PC-9 (cell line): Measurements from ENCODE around the gene FAM114A1.

Source experiments
- EZH2 ChIP-seq: fragments of 200-600 bp; sonication (generic); IDR thresholded peaks from 2 replicates; pipeline ENCODE4 v1.8.0; 2017; ENCODE audit warnings: antibody characterized with exemption, low read depth
- TF ChIP-seq, protein P1 (sequence below): fragments of 200-600 bp; sonication (generic); conservative IDR thresholded peaks from 2 replicates; pipeline ENCODE4 v1.6.1; 2017; ENCODE audit warnings: mixed run types, antibody characterized with exemption, mild to moderate bottlenecking, moderate library complexity

DNA sequence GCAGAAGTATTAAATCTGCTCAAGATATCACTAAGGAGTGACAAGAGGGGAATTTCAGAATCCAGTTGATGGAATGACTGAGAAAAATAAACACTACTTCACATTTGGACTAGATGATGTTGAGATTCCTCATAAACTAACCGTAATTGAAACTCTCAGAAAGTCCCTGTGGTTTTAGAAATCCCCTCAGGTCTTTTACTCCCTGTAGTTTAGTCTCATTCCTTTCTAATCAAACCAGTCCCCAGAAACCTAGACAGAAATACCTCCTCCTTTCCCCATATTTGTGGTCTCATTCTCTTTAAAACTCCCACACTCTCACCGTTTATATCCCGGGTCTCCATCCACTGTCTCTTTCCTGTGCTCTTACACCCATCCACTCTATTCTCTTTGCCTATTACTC is 48.0 kb upstream of the FAM114A1 start:
- no peak for TF ChIP-seq EZH2
- TF ChIP-seq, protein P1, sequence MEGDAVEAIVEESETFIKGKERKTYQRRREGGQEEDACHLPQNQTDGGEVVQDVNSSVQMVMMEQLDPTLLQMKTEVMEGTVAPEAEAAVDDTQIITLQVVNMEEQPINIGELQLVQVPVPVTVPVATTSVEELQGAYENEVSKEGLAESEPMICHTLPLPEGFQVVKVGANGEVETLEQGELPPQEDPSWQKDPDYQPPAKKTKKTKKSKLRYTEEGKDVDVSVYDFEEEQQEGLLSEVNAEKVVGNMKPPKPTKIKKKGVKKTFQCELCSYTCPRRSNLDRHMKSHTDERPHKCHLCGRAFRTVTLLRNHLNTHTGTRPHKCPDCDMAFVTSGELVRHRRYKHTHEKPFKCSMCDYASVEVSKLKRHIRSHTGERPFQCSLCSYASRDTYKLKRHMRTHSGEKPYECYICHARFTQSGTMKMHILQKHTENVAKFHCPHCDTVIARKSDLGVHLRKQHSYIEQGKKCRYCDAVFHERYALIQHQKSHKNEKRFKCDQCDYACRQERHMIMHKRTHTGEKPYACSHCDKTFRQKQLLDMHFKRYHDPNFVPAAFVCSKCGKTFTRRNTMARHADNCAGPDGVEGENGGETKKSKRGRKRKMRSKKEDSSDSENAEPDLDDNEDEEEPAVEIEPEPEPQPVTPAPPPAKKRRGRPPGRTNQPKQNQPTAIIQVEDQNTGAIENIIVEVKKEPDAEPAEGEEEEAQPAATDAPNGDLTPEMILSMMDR, result no peak
